Measurements from ENCODE around the gene COLEC12.

GRCh38 chr18:457140-457519, 43.4 kb downstream of the COLEC12 start:
- TF ChIP-seq CTCF (IDR thresholded peaks at IDR 0.05; ENCODE audit: low read depth, low read length), result no peak
- TF ChIP-seq POLR2A (IDR thresholded peaks at IDR 0.05; ENCODE audit: extremely low read depth, insufficient read length), result no peak
- TF ChIP-seq MAX (IDR thresholded peaks at IDR 0.05; ENCODE audit: low read depth, low read length), result peak; percentile 69; the same call in 1 of the 2 replicates
- TF ChIP-seq MYC (IDR thresholded peaks at IDR 0.05; ENCODE audit: low read depth, low read length), result peak; percentile 56; the same call in 1 of the 2 replicates
